ENCODE results near the gene MPPE1.

The MPPE1 gene

DNA sequence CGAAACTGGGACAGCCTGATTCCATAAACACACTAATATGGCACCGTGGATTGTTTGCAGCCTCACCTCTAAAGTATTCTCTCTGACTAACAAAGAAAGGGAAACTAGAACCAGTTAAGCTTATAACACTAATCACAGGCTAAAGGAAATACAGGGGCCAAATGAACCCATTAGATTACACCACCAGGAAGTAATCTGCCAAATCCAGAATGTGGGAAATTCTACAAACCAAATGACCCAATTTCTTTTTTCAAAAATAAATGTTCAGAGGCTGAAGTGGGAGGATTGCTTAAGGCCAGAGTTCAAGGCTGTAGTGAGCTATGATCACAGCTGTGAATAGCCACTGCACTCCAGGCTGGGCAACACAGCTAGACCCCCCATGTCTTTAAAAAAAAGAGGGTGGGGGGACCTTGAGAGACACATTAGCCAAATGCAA, 1.5 kb upstream of the MPPE1 start:
- Histone ChIP-seq H2BK120ac (ENCODE audit: low read depth, low read length) (no peak overlapping the region), H3K4me1 (ENCODE audit: control insufficient read depth in 2 of 2, insufficient read depth in 1 of 2, low read depth in 1 of 2, low read length in 2 of 2) (peaks cover 0 to 5% of the 10 kb centered on the region in 2 donors), H3K4me3 (ENCODE audit: low read length in 2 of 2) (peak overlapping the region in 1 of 2 donors; percentile 96), H3K23ac (ENCODE audit: low read depth, low read length, poor library complexity) (no peak overlapping the region), H3K79me1 (ENCODE audit: low read depth, low read length) (no peaks in the 10 kb centered on the region), H4K8ac (ENCODE audit: low read depth, low read length) (no peak overlapping the region), H3K27me3 (ENCODE audit: control insufficient read depth in 3 of 3, insufficient read depth in 3 of 3, low read depth in 1 of 3, low read length in 3 of 3) (no peaks in the 10 kb centered on the region), H3K4ac (ENCODE audit: low read length) (no peak overlapping the region), H3K4me2 (ENCODE audit: insufficient read depth, low read length, poor library complexity, severe bottlenecking) (no peak overlapping the region), H2BK12ac (ENCODE audit: low read length) (no peak overlapping the region), H3K14ac (ENCODE audit: low read length) (no peak overlapping the region), H2AFZ (ENCODE audit: low read length) (peak overlapping the region; percentile 100), H2AK5ac (ENCODE audit: low read depth, low read length) (no peak overlapping the region), H3K9me3 (replicated peaks in 1 of 2; ENCODE audit: control insufficient read depth in 2 of 2, insufficient read depth in 1 of 2, low read depth in 1 of 2, low read length in 2 of 2) (peaks cover 0 to 1% of the 10 kb centered on the region in 2 donors), H3K27ac (replicated peaks; ENCODE audit: low read length) (no peak overlapping the region), H2BK15ac (ENCODE audit: low read length) (no peak overlapping the region), H4K91ac (ENCODE audit: low read depth, low read length, poor library complexity) (no peak overlapping the region), H3K36me3 (replicated peaks in 1 of 2; ENCODE audit: control insufficient read depth in 2 of 2, insufficient read depth in 2 of 2, low read length in 2 of 2) (peaks cover 0 to 7% of the 10 kb centered on the region in 2 donors), H3K18ac (ENCODE audit: low read length) (no peak overlapping the region), H3K9ac (ENCODE audit: low read depth, low read length, poor library complexity) (no peak overlapping the region), H2BK5ac (ENCODE audit: low read length) (no peak overlapping the region)
- no peak for DNase-seq (ENCODE audit: low spot score)
- WGBS, 2 donors (ENCODE audit: extremely low coverage in 2 of 2, insufficient read length in 2 of 2, insufficient replicate concordance in 1 of 2), result no CpG with 5 or more reads among the region's 2 CpGs

DNA sequence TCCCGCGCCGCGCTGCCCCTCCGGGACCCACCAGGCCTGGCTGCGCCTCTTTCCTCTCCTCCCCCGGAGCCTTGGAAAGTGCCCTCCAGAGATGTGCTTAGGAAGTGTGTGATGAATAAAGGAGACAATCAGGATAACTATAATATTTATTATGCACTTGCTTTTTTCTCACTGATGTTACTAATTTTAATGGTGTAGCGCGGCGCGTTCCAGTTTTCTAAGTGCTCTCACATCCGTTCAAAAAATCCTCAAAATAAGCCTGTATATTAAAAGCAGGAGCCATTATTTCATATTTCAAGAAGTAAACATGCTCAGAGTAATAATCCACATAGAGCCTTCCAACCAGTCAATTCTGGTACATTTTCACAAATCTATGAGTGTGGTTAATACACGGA, 941 bp upstream of the MPPE1 start:
- Histone ChIP-seq H3K27me3 (ENCODE audit: control insufficient read depth in 3 of 3, insufficient read depth in 3 of 3, low read depth in 1 of 3, low read length in 3 of 3) (no peaks in the 10 kb centered on the region), H3K9ac (ENCODE audit: low read depth, low read length, poor library complexity) (peak overlapping the region; percentile 88), H4K8ac (ENCODE audit: low read depth, low read length) (no peak overlapping the region), H2BK15ac (ENCODE audit: low read length) (no peak overlapping the region), H3K4me1 (ENCODE audit: control insufficient read depth in 2 of 2, insufficient read depth in 1 of 2, low read depth in 1 of 2, low read length in 2 of 2) (peaks cover 0 to 5% of the 10 kb centered on the region in 2 donors), H2AK5ac (ENCODE audit: low read depth, low read length) (no peak overlapping the region), H3K9me3 (replicated peaks in 1 of 2; ENCODE audit: control insufficient read depth in 2 of 2, insufficient read depth in 1 of 2, low read depth in 1 of 2, low read length in 2 of 2) (peaks cover 0 to under 1% of the 10 kb centered on the region in 2 donors), H2AFZ (ENCODE audit: low read length) (peak overlapping the region; percentile 100), H2BK5ac (ENCODE audit: low read length) (peak overlapping the region; percentile 53), H4K91ac (ENCODE audit: low read depth, low read length, poor library complexity) (no peak overlapping the region), H3K36me3 (replicated peaks in 1 of 2; ENCODE audit: control insufficient read depth in 2 of 2, insufficient read depth in 2 of 2, low read length in 2 of 2) (peaks cover 0 to 7% of the 10 kb centered on the region in 2 donors), H2BK12ac (ENCODE audit: low read length) (no peak overlapping the region), H3K14ac (ENCODE audit: low read length) (no peak overlapping the region), H3K27ac (replicated peaks; ENCODE audit: low read length) (no peak overlapping the region), H2BK120ac (ENCODE audit: low read depth, low read length) (no peak overlapping the region), H3K4me3 (ENCODE audit: low read length in 2 of 2) (peak overlapping the region; percentile 84 to 96), H3K4ac (ENCODE audit: low read length) (no peak overlapping the region), H3K79me1 (ENCODE audit: low read depth, low read length) (no peaks in the 10 kb centered on the region), H3K18ac (ENCODE audit: low read length) (peak overlapping the region; percentile 98), H3K4me2 (ENCODE audit: insufficient read depth, low read length, poor library complexity, severe bottlenecking) (peak overlapping the region; percentile 80), H3K23ac (ENCODE audit: low read depth, low read length, poor library complexity) (peak overlapping the region; percentile 91)
- no CpG with 5 or more reads among the region's 13 CpGs for WGBS, 2 donors (ENCODE audit: extremely low coverage in 2 of 2, insufficient read length in 2 of 2, insufficient replicate concordance in 1 of 2)
- no peak for DNase-seq (ENCODE audit: low spot score)

DNA sequence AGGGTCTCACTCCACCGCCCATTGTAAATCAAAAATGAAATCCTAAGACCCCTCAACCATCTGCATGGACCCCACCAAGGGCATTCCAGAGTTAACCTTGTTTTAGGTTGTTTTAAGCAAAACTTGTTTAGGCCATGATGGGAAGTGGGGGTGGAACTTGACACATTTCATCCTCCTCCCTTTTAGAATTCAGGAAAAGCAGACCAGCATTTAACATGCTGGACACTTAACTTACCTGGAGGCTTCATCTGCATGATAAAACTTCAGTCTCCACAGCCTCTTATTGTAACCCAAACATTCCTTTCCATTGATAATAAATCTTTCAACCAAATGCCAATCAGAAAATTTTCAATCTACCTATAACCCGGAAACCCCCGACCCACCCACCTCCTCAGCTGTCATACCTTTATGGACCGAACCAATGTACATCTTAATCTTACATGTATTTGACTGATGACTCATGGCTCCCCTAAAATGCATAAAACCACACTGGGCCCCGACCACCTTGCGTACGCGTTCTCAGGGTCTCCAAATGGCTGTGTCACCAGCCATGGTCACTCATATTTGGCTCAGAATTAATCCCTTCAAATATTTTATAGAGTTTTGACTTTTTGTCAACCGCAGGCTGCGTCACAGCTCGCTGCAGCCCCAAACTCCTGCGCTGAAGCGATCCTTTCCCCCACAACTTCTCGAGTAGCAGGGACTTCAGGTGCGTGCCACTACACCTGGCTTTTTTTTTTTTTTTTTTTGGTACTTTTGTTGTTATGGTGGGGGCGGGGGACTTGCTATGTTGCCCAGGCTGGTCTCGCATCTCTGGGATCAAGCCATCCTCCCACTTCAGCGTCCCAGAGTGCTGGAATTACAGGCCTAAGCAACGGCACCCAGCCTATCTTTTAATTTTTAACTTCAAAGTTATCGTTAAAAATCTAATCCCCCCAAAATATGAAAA, 917 bp downstream of the MPPE1 start:
- Histone ChIP-seq H3K18ac (ENCODE audit: low read length) (no peak overlapping the region), H2BK15ac (ENCODE audit: low read length) (no peak overlapping the region), H3K4me2 (ENCODE audit: insufficient read depth, low read length, poor library complexity, severe bottlenecking) (no peak overlapping the region), H3K9me3 (replicated peaks in 1 of 2; ENCODE audit: control insufficient read depth in 2 of 2, insufficient read depth in 1 of 2, low read depth in 1 of 2, low read length in 2 of 2) (no peaks in the 10 kb centered on the region), H3K14ac (ENCODE audit: low read length) (no peak overlapping the region), H2AK5ac (ENCODE audit: low read depth, low read length) (no peak overlapping the region), H3K79me1 (ENCODE audit: low read depth, low read length) (no peaks in the 10 kb centered on the region), H3K4ac (ENCODE audit: low read length) (no peak overlapping the region), H3K27ac (replicated peaks; ENCODE audit: low read length) (no peak overlapping the region), H3K36me3 (replicated peaks in 1 of 2; ENCODE audit: control insufficient read depth in 2 of 2, insufficient read depth in 2 of 2, low read length in 2 of 2) (peaks cover 2 to 11% of the 10 kb centered on the region in 2 donors), H2AFZ (ENCODE audit: low read length) (peak overlapping the region; percentile 100), H3K27me3 (ENCODE audit: control insufficient read depth in 3 of 3, insufficient read depth in 3 of 3, low read depth in 1 of 3, low read length in 3 of 3) (no peaks in the 10 kb centered on the region), H3K4me1 (ENCODE audit: control insufficient read depth in 2 of 2, insufficient read depth in 1 of 2, low read depth in 1 of 2, low read length in 2 of 2) (peaks cover 0 to 5% of the 10 kb centered on the region in 2 donors), H4K91ac (ENCODE audit: low read depth, low read length, poor library complexity) (no peak overlapping the region), H2BK5ac (ENCODE audit: low read length) (no peak overlapping the region), H2BK12ac (ENCODE audit: low read length) (no peak overlapping the region), H3K23ac (ENCODE audit: low read depth, low read length, poor library complexity) (no peak overlapping the region), H2BK120ac (ENCODE audit: low read depth, low read length) (no peak overlapping the region), H3K9ac (ENCODE audit: low read depth, low read length, poor library complexity) (no peak overlapping the region), H3K4me3 (ENCODE audit: low read length in 2 of 2) (peak overlapping the region in 1 of 2 donors; percentile 96), H4K8ac (ENCODE audit: low read depth, low read length) (no peak overlapping the region)
- DNase-seq (ENCODE audit: low spot score), result no peak
- WGBS, 2 donors (ENCODE audit: extremely low coverage in 2 of 2, insufficient read length in 2 of 2, insufficient replicate concordance in 1 of 2), result no CpG with 5 or more reads among the region's 20 CpGs

DNA sequence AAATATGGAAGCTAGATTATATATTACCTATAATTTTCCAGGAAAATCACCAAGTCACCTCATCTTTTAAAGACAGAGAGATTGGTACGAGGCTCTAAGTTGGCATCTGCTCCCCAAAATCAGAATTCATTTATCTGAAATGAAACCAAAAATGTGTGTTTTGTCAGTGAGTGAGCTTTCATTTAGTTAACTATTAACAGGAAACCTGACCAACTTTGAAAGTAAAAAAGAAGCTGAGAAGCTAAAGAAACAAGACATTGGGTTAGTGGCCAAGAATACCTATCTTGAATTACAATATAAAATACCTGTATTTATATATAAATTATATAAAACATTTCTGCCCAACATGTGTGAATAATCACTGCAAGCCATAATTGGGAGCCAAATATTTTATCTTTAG, 1.9 kb downstream of the MPPE1 start:
- Histone ChIP-seq H3K9me3 (replicated peaks in 1 of 2; ENCODE audit: control insufficient read depth in 2 of 2, insufficient read depth in 1 of 2, low read depth in 1 of 2, low read length in 2 of 2) (no peaks in the 10 kb centered on the region), H3K9ac (ENCODE audit: low read depth, low read length, poor library complexity) (no peak overlapping the region), H2AK5ac (ENCODE audit: low read depth, low read length) (no peak overlapping the region), H2BK12ac (ENCODE audit: low read length) (no peak overlapping the region), H3K4me1 (ENCODE audit: control insufficient read depth in 2 of 2, insufficient read depth in 1 of 2, low read depth in 1 of 2, low read length in 2 of 2) (peaks cover 0 to 5% of the 10 kb centered on the region in 2 donors), H2BK15ac (ENCODE audit: low read length) (no peak overlapping the region), H3K27ac (replicated peaks; ENCODE audit: low read length) (no peak overlapping the region), H3K4ac (ENCODE audit: low read length) (no peak overlapping the region), H3K23ac (ENCODE audit: low read depth, low read length, poor library complexity) (no peak overlapping the region), H3K4me3 (ENCODE audit: low read length in 2 of 2) (no peak overlapping the region), H4K91ac (ENCODE audit: low read depth, low read length, poor library complexity) (no peak overlapping the region), H2BK120ac (ENCODE audit: low read depth, low read length) (no peak overlapping the region), H2BK5ac (ENCODE audit: low read length) (no peak overlapping the region), H3K14ac (ENCODE audit: low read length) (no peak overlapping the region), H3K36me3 (replicated peaks in 1 of 2; ENCODE audit: control insufficient read depth in 2 of 2, insufficient read depth in 2 of 2, low read length in 2 of 2) (peaks cover 2 to 11% of the 10 kb centered on the region in 2 donors), H3K79me1 (ENCODE audit: low read depth, low read length) (no peaks in the 10 kb centered on the region), H3K27me3 (ENCODE audit: control insufficient read depth in 3 of 3, insufficient read depth in 3 of 3, low read depth in 1 of 3, low read length in 3 of 3) (no peaks in the 10 kb centered on the region), H4K8ac (ENCODE audit: low read depth, low read length) (no peak overlapping the region), H3K4me2 (ENCODE audit: insufficient read depth, low read length, poor library complexity, severe bottlenecking) (no peak overlapping the region), H3K18ac (ENCODE audit: low read length) (no peak overlapping the region), H2AFZ (ENCODE audit: low read length) (no peak overlapping the region)
- DNase-seq (ENCODE audit: low spot score), result no peak
- no CpG with 5 or more reads among the region's 1 CpG for WGBS, 2 donors (ENCODE audit: extremely low coverage in 2 of 2, insufficient read length in 2 of 2, insufficient replicate concordance in 1 of 2)

Measured in neuronal stem cell (in vitro differentiated cells).